ENCODE measurements around the gene NUDT3. TPM values are rescaled to one million over a fixed set of nuclear protein-coding genes. Genes with fewer than 3 reads are reported as not detected.
A peak's percentile ranks its signal among the peaks of the same experiment; 100 is the strongest.

The NUDT3 gene
- total and polyA plus RNA-seq, 9 of the 15 experiments (the other 6 are each of a cell fraction or from before 2014, with no cell fraction given), result 5.4 to 81.2 (median 56.4) TPM

DNA sequence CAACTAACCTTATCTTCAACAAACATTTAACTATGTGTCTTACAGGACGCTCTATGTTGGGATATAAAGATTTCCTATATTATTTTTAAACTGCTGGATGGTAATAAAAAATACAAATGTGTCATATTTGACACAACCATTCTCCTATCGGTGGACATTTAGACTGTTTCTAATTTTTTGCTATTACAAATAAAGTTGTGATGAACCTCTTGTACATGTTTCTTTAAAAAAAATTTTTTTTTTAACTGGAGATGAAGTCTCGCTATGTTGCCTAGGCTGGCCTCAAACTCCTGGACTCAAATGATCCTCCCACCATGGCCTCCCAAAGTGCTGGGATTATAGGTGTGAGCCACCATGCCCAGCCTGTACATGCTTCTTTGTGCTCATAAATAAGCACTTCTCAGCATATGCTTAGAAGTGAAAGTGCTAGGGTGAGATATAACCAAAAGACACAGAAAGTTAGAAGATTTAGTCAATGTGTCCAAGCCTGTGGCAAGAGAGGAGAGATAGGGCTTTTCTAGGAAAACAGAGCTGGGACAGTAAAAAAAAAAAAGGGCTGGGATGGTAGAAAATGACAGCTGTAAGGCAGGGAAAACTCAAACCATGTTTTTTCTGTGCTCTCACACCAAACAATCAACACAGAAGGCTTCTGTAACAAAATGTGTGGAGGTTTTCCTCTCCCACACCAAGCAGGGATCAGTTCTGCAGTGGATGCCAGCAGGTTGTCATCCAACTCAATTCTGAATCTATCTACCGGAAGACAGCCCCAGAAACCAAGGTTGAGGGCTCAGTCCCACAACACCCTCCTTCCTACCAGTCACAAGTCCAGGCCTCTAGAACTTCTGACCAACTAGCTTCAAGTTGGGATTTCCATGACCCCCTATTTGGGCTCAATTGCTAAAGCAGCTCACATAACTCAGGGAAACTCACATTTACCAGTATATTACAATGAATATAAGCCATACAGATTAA lies 73.7 kb downstream of the NUDT3 start (continued):
- TF ChIP-seq ZBTB49 (CRISPR knock-in tag; IDR thresholded peaks at IDR 0.05; ENCODE audit: borderline replicate concordance), result no peak
- no peak for TF ChIP-seq RB1 (IDR thresholded peaks at IDR 0.05; ENCODE audit: low read depth)
- TF ChIP-seq STAT5B (CRISPR knock-in tag; IDR thresholded peaks at IDR 0.05), result no peak
- TF ChIP-seq ZEB2 (IDR thresholded peaks at IDR 0.05), result 0 out of 2 replicates have a peak, but pooled peaks have one; percentile 13
- no peak for TF ChIP-seq HOMEZ (CRISPR knock-in tag; IDR thresholded peaks at IDR 0.05)
- no peak for TF ChIP-seq SMARCA5 (IDR thresholded peaks at IDR 0.05)
- TF ChIP-seq, protein P1, sequence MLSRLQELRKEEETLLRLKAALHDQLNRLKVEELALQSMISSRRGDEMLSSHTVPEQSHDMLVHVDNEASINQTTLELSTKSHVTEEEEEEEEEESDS (CRISPR knock-in tag; IDR thresholded peaks at IDR 0.05), result no peak
- TF ChIP-seq ZFP30 (CRISPR knock-in tag; IDR thresholded peaks at IDR 0.05; ENCODE audit: borderline replicate concordance), result no peak
- TF ChIP-seq NR2C2 (CRISPR knock-in tag; IDR thresholded peaks at IDR 0.05), result no peak
- TF ChIP-seq NR2C2 (tag; IDR thresholded peaks at IDR 0.05), result no peak; the same call in 1 of the 2 replicates
- no peak for TF ChIP-seq THRAP3 (IDR thresholded peaks at IDR 0.05; ENCODE audit: borderline replicate concordance)
- peak; percentile 75 for TF ChIP-seq ZBTB40 (IDR thresholded peaks at IDR 0.05)
- TF ChIP-seq ZBTB40 (CRISPR knock-in tag; IDR thresholded peaks at IDR 0.05), result peak; percentile 51; the same call in 1 of the 2 replicates
